IPS-18c (cell line): ENCODE results near the gene C9orf72.

Source experiments
- H3K4me3 ChIP-seq: 2 replicates; pipeline ENCODE4 v1.7.0; 2013; ENCODE audit warnings: low read depth, mild to moderate bottlenecking, low read length, moderate library complexity; ENCODE audit not compliant: insufficient read depth
- H3K9me3 ChIP-seq: one replicate; pipeline ENCODE4 v1.6.1; 2013; ENCODE audit warnings: mild to moderate bottlenecking, low read length, moderate library complexity; ENCODE audit not compliant: control insufficient read depth, insufficient read depth

Gene C9orf72

DNA sequence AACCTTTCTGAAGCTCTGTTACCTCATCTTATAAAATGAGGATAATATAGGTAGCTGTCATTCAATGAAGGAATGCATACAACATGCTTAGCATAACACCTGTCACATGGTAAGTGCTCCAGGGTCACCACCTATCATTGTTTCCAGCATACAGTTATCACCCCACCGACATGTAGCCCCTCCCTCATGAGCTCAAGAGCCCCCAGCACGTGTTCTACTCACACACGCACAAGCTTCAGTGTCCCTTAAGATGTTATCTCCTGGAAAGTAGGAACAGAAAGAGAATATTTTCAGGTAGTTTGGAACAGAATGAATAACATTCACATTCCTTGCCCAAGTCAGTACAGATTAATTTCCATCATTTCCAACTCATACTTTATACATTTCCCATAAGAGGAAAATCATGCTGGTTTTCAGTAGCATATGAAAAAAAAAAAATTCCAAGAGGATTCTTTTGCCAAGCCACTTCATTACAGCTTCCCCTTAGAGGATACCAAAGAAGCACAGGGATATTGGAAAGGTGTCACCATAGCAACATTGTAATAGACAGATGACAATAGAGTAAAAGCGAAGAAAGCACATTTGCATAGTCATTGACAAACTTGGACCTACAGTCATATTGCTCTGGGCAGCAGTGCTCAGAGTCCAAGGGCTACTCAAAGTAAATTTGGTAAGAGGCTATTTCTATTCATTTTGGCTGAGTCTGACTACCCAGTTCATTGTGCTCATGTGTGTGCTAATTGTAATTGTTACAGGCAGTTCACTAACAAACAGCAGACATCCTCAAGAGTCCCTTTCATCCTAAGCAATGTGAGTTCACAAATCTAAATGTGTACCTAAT lies 42.1 kb downstream of the C9orf72 start:
- Histone ChIP-seq H3K9me3 (no peaks in the 10 kb centered on the region), H3K4me3 (no peak overlapping the region)

DNA sequence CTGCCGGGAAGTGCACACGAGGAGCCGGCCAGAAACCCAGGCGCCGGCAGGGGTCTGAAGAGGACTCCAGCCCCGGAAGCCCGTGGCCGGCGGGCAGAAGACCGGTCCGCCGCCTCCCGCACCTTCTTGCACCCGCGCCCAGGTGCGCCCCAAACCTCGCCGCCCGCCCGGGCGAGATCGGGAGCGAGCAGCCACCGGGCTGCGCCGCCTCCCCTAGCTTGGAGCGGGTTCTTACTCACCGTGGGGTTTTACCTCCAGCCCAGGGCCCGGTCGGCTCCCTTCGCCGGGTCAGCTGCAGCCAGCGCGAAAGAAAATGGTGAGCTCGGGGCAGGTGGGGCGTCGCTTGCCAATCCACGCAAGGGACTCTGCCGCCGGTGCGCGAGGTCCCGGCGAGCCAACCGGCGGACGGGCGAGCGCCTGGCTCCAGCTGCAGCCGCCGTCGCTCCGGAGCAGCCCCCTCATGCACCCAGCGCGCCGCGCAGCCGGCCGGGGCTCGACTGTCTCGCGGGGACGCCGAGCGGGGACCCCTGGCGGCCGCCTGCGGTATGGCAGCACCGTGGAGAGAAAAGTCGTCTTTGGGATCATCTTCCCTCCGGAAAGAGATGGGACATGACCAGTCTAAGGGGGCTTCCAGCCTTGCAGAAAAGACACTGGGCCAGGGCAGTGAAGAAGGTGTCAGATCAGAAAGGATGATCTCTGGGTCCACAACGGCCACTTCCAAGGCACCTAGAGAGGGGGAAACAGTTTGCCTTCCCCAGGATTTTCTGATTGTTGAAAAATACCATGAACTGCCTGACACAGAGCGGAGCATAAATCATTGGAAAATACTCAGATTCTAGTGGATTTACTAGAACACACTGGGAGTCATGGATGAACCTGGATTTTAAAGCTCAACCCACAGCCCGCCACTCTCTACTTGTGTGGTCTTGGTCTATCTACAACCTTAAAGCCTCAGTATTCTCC lies 43.7 kb downstream of the C9orf72 start, which contains the start of gene MOB3B:
Gene MOB3B (minus strand): TSS at position 499 of the 963 bp plus-strand sequence. CDS start 74,264 bp downstream, outside the sequence.
- Histone ChIP-seq H3K4me3 (peak within 1 kb of the TSS; percentile 86), H3K9me3 (no peaks in the 10 kb centered on the region)

DNA sequence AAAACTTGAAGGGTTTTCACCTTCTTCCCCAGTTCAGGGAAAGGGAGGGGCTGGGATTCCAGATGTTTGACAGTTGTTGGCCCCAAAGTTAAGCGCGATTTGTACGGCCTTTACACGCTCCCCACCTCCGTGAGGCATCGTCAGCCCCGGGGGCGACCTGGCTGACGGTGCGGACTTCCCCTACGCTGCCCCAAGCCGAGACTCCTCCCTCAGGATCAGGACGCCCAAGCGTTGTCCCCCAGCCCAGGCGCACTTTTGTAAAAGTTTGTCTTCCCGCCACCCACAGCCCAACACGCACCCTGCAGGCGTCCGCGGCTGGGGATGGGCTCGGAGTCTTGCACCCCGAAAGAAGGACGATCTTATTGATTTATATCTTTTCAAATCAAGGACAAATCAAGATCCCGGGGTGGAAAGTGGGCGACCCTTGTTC lies 44.4 kb downstream of the C9orf72 start:
- H3K4me3 ChIP-seq, result peak overlapping the region; percentile 86
- no peaks in the 10 kb centered on the region for H3K9me3 ChIP-seq

DNA sequence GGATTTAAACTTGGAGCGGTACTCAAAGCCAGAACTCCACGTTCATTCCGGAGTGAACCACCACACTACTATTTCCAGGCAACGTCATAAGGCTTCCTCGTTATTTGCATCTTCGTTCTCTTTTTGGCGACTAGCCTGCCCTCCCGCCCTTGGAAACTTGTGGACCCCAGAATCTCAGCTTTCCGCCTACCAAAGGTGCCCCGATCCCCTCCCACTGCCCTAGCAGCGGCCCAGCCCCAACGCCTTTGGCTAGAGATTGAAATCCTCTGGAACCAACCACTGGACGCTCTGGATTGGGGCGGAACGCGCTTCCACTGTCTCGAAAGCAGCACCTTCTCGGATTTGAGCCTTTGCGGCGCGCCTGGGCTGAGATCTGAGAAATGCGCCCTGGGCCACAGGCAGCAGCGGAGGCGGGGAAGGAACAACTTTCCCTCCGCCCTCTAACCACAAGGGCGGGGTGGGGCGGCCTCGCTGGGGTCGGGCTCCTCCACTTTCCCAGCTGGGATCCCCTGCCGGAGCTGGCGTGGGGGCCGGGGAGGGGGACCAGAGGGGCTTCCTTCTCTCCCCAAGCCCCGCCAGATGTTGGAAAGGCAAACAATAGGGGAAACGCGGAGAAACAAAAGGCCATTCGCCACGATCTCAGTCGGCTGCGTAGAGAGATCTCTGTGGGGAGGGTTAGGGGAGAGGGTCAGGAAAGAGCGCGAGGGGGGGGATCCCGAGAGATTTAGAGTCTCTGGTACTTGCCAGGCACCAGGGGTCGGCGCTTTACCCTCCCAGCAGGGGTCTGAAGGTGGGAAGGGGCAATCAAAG lies 45.0 kb downstream of the C9orf72 start:
- H3K9me3 ChIP-seq, result no peaks in the 10 kb centered on the region
- H3K4me3 ChIP-seq, result peak overlapping the region; percentile 86

DNA sequence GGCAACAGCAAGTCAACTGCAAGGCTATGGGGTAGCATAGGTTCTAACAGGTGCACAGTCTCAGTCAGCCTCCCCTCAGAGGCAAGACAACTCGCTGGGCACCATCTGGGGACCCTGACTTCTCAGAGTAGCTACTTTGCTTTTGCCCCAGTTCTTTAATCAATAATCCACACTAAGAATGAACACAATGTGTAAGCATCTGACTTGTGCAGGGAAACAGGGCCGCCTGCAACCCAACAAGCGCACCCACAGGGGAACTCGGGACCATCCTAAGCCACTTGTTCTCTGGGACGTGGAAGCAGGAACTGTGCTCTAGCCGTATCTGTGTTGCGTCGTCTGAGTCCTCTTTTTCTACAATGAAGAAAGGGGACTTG lies 45.6 kb downstream of the C9orf72 start:
- peak overlapping the region; percentile 86 for H3K4me3 ChIP-seq
- H3K9me3 ChIP-seq, result no peaks in the 10 kb centered on the region

DNA sequence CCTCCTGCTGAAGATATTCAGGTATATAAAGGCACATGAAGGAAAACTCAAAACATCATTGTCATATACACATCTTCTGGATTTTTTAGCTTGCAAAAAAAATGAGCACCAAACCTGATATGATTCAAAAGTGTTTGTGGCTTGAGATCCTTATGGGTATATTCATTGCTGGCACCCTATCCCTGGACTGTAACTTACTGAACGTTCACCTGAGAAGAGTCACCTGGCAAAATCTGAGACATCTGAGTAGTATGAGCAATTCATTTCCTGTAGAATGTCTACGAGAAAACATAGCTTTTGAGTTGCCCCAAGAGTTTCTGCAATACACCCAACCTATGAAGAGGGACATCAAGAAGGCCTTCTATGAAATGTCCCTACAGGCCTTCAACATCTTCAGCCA lies 49.0 kb downstream of the C9orf72 start, which contains the start of gene IFNK:
Gene IFNK (plus strand): TSS at position 55 of the 400 bp plus-strand sequence. CDS start 47 bp downstream, at position 102.
- Histone ChIP-seq H3K9me3 (no peaks in the 10 kb centered on the region), H3K4me3 (no peak within 1 kb of the TSS)

DNA sequence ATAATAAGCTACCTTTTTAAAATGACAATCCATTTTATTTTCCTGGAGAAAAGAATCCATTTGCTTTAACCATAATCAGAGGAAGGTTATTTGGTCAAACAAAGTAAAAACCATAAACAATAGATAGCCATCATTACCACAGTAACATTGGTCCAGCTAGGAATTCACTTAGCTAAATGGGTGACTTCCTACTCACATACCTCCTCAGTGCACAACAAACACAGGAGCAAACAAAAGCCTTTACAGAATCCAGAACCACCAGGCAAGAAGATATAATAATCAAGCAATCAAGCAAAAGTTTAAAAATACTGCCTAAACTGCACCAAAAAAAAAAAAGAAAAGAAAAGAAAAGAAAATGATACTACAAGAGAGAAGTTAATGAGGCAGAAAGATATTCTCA lies 50.1 kb downstream of the C9orf72 start:
- no peaks in the 10 kb centered on the region for H3K9me3 ChIP-seq

DNA sequence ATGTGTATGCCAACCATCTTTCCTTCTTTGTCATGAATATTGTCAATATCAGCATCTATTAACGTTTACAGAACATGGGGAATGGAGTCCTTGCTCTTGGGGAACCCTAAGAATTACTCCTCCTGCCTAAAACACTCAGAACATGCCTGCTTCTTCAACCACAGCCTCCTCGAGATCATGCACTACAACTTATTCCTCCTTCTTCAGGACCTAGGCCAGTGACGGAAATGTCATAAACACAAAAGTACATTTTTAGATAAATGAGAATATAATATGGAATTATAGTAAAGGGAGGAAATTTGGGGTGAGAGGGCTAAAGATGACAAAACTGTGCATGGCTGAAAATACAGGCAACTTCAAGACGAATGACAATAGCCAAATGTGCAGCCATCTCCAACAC lies 52.3 kb downstream of the C9orf72 start:
- Histone ChIP-seq H3K4me3 (no peak overlapping the region), H3K9me3 (no peaks in the 10 kb centered on the region)

More for the DNA sequence above, 50.1 kb downstream of the C9orf72 start:
- H3K4me3 ChIP-seq, result no peak overlapping the region

DNA sequence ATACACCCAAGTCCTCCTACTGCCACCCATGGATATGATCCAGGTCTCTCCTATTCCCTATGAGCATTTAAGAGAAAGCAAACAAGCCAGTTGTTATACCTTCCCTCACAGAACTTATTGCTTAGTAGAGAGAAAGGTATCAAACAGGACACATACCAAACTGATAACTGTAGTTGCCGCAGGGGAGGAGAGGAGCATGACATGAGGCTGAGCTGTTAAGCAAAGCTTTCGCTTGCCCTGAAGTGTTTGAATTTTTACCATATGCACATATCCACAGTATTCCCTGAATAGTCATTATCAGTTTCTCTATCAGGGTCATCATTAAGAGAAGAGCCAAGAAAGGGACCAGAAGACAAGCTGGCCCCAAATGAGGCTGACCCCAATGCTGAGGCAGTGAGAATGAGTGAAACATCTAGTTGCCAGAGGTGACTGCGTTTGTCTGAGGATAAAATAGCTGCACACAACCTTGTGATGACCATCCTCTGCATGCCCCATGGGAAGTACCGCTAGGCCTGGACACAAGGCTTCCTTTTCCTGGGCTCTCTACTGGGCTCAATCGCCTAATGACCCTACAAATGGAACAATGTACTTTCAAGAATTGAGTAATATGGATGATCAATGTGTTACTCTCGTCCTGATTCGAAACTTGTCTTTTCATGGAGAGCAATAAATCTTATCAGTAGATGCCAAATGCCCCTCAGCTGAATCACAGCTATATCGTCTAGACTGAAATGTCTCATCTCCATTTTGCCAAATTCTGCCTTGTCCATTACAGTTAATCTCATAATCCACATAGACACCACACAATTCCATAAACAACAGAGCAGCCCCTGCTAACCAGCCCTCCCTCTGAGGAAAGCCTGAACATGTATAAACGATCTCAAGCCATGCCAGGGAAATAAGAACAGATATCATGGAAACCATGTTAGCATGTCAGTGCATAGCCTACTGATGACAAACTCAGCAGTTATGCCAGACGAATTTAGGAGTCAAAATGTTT lies 53.5 kb downstream of the C9orf72 start:
- Histone ChIP-seq H3K9me3 (no peaks in the 10 kb centered on the region), H3K4me3 (no peak overlapping the region)

DNA sequence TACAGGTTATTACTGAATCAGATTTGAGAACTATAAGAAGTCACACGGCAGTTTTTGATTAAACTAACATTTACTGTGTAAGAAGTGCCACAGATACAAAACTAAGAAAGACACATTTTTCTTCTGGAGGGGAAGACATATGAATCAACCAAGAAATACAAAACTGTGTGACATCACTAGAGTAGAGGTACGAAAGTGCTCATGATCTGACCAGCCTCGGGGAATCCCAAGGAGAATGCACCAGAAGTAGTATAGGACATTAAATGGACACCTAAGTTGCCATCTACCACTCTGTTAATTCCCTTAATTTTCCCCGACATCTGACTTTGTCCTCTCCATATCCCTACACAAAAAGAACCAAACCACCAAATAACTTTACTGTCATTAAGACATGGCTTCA lies 54.5 kb downstream of the C9orf72 start:
- no peak overlapping the region for H3K4me3 ChIP-seq
- H3K9me3 ChIP-seq, result no peaks in the 10 kb centered on the region

DNA sequence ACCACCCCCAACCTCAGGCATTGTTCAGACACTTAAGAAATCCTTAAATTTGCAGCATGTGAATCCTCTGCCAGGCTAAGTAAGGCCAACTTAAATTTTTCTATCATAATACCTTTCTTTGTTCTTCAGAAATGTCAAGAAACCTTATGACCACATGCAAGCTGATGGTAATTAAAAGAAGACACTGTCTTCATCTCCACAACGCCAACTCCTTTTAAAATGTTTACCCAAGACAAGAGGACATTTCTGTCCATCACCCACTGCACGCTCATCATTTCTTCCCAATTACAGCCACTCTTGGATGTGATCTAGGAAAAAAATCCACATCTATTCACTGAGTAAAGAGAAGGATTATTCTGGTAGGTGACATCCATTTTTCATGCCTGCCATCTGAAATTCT lies 55.3 kb downstream of the C9orf72 start:
- Histone ChIP-seq H3K9me3 (no peaks in the 10 kb centered on the region), H3K4me3 (no peak overlapping the region)

DNA sequence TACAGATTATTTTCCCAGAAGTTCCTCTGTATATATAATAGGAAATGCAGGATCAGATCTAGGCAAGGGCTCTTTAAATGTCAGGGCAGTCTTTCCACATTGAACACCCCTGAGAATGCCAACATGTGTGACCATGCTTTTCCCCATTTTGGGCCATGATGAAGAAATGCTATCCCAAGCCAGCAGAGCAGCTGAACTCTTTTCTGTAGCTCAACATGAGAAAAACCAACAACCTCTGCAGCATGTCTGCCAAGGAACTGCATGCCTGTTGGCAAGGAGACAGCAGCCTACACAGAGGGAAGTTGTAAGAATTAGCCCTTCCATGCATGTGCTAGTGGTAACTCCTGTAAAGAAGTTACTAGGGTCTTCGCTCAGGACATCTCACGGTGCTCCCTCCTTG lies 58.7 kb downstream of the C9orf72 start:
- no peak overlapping the region for H3K4me3 ChIP-seq
- no peaks in the 10 kb centered on the region for H3K9me3 ChIP-seq

DNA sequence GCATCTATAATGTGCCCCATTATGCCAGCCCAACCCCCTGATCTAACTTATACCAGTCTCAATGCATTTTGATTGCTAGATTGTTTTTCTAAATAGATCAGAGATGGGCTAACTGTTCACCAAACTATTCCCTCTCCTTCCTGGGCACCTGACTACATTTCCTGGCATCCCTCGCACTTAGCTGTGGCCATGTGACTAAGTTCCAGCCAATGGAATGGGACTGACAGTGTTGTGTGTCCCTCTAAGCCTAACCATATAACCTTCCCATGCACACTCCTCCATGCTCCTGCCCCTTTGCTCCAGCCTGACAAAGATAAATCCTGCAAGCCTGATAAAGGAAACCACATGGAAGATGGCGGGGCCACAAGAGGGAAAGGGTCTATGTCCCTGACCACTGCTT lies 61.5 kb downstream of the C9orf72 start:
- no peak overlapping the region for H3K4me3 ChIP-seq
- H3K9me3 ChIP-seq, result no peaks in the 10 kb centered on the region

DNA sequence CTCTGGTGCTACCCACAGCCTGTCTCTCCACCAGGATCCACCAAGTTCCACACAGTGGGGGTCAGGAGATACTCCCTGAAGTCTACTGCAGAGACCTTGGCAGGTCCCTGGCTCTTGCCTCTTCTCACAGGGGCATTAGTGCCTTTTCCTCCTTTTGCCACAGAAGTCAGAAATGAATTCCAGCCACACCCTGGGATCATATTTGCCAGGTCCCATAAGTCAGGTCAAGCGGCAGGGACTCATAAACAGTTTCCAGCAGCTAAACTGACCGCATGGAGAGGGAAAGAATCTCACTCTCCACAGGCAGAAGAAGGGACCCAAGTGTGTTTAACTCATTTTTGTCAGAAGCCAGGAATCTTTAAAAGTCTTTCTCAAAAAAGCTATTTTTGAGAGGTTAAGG lies 62.5 kb downstream of the C9orf72 start:
- Histone ChIP-seq H3K9me3 (no peaks in the 10 kb centered on the region), H3K4me3 (no peak overlapping the region)

DNA sequence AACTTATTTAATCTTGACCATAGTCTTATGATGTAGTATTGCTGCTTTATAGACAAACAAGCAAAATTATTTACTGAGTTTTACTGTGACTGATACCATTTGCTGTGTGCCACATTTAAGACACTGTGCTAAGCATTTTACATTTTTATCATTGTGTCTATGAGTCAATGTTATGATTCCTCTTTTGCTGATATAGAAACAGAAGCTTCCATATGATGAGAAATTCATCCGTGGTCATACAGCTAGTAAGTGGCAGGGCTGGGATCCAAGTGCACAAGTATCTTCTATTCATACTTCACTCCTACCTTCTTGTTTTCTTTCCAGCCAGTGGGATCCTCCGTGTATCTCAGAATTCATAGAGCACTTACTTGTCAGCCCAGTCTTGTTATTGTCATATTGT lies 66.3 kb downstream of the C9orf72 start:
- Histone ChIP-seq H3K9me3 (no peaks in the 10 kb centered on the region), H3K4me3 (no peak overlapping the region)

DNA sequence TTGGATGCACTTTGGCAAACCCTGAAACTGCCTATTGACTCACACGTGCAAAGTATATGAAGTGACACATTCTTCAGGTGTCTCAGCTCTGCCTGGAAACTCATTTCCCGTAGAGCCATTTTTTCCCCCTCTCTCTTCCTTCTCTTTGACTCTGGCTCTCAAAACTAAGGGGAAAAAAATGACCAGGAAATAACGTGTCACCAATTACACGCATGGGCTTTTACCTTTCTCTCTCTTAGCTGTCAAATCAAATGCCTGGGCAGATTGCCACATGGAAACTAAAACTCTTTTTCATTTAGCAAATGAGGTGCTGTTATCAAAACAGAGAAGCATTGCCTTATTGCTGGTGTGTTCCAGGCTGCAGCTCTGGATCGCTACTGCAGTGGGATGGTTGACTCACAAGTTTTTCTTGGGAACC lies 67.5 kb downstream of the C9orf72 start:
- Histone ChIP-seq H3K9me3 (no peaks in the 10 kb centered on the region), H3K4me3 (no peak overlapping the region)
